ENCODE results near the gene CRABP2. TPM values are rescaled to one million over a fixed set of nuclear protein-coding genes. Genes with fewer than 3 reads are reported as not detected.
A peak's percentile ranks its signal among the peaks of the same experiment; 100 is the strongest.

Gene CRABP2
- total and polyA plus RNA-seq, 2 of the 4 experiments (the other 2 are of a cell fraction): 6.3 to 15.7 TPM

DNA sequence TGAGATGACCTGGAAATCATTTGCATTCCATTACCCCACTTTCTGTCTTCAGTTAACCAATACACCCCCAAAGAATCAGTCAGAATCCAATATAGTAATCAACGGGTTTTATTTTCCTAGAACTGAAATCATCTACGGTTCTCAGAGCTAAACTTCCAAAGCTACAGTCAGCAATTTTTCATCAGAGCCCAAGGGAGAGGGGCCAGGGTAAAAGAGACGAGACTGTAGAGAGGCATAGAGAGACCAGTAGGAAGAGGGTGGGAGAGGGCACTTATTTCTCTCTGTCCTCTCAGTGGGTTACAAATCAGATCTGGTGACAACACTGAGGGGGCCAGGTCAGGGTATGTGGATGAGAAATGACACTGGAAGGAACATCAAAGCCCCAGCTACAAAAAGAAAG lies 36.6 kb upstream of the CRABP2 start:
- Histone ChIP-seq H3K9me3 (ENCODE audit: control insufficient read depth, insufficient read depth, low read length) (no peaks in the 10 kb centered on the region), H2BK15ac (ENCODE audit: low read depth, low read length) (no peak overlapping the region), H3K4ac (ENCODE audit: low read depth, low read length) (peak overlapping the region; percentile 72; the same call in 1 of the 2 replicates), H3K36me3 (ENCODE audit: control insufficient read depth, insufficient read depth, low read length) (peaks cover 35% of the 10 kb centered on the region), H4K8ac (ENCODE audit: low read depth in 2 of 2, low read length in 2 of 2) (peak overlapping the region; percentile 45 to 93; a peak in 3 of 4 replicates), H3K56ac (ENCODE audit: extremely low read depth, insufficient read depth, low read length) (no peak overlapping the region), H2AFZ (replicated peaks; ENCODE audit: low read length, poor library complexity) (no peak overlapping the region), H2AK9ac (replicated peaks; ENCODE audit: low read depth, low read length, poor library complexity) (no peak overlapping the region), H3K79me1 (ENCODE audit: low read depth in 1 of 2, low read length in 2 of 2) (peaks cover 10 to 69% of the 10 kb centered on the region in 2 experiments; a peak in 3 of 4 replicates), H3K9me1 (ENCODE audit: insufficient read depth, low read length) (peaks cover 14% of the 10 kb centered on the region), H3K4me1 (ENCODE audit: control insufficient read depth, insufficient read depth, low read length) (peaks cover 6% of the 10 kb centered on the region), H2BK5ac (ENCODE audit: low read depth, low read length, poor library complexity, severe bottlenecking) (no peak overlapping the region), H4K91ac (ENCODE audit: insufficient read depth, low read depth, low read length) (peak overlapping the region; percentile 61; the same call in 1 of the 2 replicates), H3K27ac (ENCODE audit: insufficient read depth, low read length) (no peak overlapping the region), H4K5ac (ENCODE audit: low read depth, low read length) (no peak overlapping the region), H2BK20ac (ENCODE audit: low read depth, low read length) (no peak overlapping the region), H4K20me1 (ENCODE audit: insufficient read depth, low read length) (0 out of 2 replicates have a peak, but pooled peaks cover 11% of the 10 kb centered on the region), H2BK120ac (ENCODE audit: low read depth, low read length) (no peak overlapping the region), H3K23ac (ENCODE audit: low read depth, low read length) (no peak overlapping the region), H3K27me3 (ENCODE audit: control insufficient read depth, insufficient read depth, low read length) (no peaks in the 10 kb centered on the region), H3K18ac (ENCODE audit: low read depth, low read length) (no peak overlapping the region), H3K9ac (ENCODE audit: low read depth, low read length) (no peak overlapping the region), H3K4me3 (ENCODE audit: insufficient read depth, low read depth, low read length) (no peak overlapping the region), H3K14ac (replicated peaks; ENCODE audit: low read depth, low read length) (no peak overlapping the region), H2AK5ac (ENCODE audit: low read depth, low read length) (no peak overlapping the region), H3K4me2 (ENCODE audit: low read depth, low read length) (no peak overlapping the region)
- POLR2A ChIA-PET (ENCODE audit: unreplicated experiment): interaction anchor here (0.6 kb wide), 1 partner anchor 72 kb away, joined by 8 read pairs; no protein-coding TSS in a partner anchor
- intact Hi-C loops (cut with micrococcal nuclease): no loop called here
- no TSS peak for BruUV-seq (replicated peaks)
- ATAC-seq (ENCODE audit: low read depth): no peak
- WGBS, 2 experiments (ENCODE audit: extremely low coverage in 2 of 2, insufficient read length in 1 of 2): no CpG with 5 or more reads among the region's 3 CpGs
- CTCF ChIA-PET: interaction anchor here (1.7 kb wide), 1 partner anchor 16 kb away, joined by 4 read pairs; no protein-coding TSS in a partner anchor
- dilution Hi-C loops (cut with HindIII; ENCODE audit: low sequenced_read_pairs, unreplicated experiment): no loop called here
- in situ Hi-C loops (cut with MboI; ENCODE audit: low sequenced_read_pairs): no loop called here
- TF ChIP-seq RAD21 (IDR thresholded peaks at IDR 0.05; ENCODE audit: low read length) (no peak), MAFK (IDR thresholded peaks at IDR 0.05; ENCODE audit: low read depth, low read length) (0 out of 2 replicates have a peak, but pooled peaks have one; percentile 3), BHLHE40 (IDR thresholded peaks at IDR 0.05; ENCODE audit: low read depth, low read length) (no peak)
- TF ChIP-seq, protein P1, sequence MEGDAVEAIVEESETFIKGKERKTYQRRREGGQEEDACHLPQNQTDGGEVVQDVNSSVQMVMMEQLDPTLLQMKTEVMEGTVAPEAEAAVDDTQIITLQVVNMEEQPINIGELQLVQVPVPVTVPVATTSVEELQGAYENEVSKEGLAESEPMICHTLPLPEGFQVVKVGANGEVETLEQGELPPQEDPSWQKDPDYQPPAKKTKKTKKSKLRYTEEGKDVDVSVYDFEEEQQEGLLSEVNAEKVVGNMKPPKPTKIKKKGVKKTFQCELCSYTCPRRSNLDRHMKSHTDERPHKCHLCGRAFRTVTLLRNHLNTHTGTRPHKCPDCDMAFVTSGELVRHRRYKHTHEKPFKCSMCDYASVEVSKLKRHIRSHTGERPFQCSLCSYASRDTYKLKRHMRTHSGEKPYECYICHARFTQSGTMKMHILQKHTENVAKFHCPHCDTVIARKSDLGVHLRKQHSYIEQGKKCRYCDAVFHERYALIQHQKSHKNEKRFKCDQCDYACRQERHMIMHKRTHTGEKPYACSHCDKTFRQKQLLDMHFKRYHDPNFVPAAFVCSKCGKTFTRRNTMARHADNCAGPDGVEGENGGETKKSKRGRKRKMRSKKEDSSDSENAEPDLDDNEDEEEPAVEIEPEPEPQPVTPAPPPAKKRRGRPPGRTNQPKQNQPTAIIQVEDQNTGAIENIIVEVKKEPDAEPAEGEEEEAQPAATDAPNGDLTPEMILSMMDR (conservative IDR thresholded peaks at IDR 0.05; ENCODE audit: low read depth, low read length): no peak
- DNase-seq: no peak
